ENCODE data around the gene ADIG. TPM values are rescaled to one million over a fixed set of nuclear protein-coding genes. Genes with fewer than 3 reads are reported as not detected.

ADIG gene
- total and polyA plus RNA-seq, 12 donors: not detected

- 95 to 99% (median 96%) methylated on average over 3 of the region's 3 CpGs for WGBS, 4 donors
- Histone ChIP-seq H3K36me3 (replicated peaks in 1 of 2) (peaks cover 0 to 72% of the 10 kb centered on the region in 2 donors), H3K27me3 (no peaks in the 10 kb centered on the region), H3K4me3 (no peak overlapping the region), H3K27ac (no peak overlapping the region), H3K4me1 (replicated peaks in 1 of 2) (no peaks in the 10 kb centered on the region), H3K9me3 (replicated peaks in 1 of 3) (no peaks in the 10 kb centered on the region)
- no peak for TF ChIP-seq POLR2A (IDR thresholded peaks at IDR 0.05)
- TF ChIP-seq CTCF (IDR thresholded peaks at IDR 0.05): no peak
- intact Hi-C loops (cut with DNase I): no loop called here
- no peak for DNase-seq
These were observed 32.5 kb upstream of the ADIG start for GRCh38 chr20:38548356-38549083.

GRCh38 chr20:38550274-38550673 is 30.7 kb upstream of the ADIG start:
- no peak overlapping the region for H3K4me3 ChIP-seq
- no peak for DNase-seq
- no peaks in the 10 kb centered on the region for H3K4me1 ChIP-seq (replicated peaks in 1 of 2)
- intact Hi-C loops (cut with DNase I): no loop called here
- no peak overlapping the region for H3K27ac ChIP-seq
- no peaks in the 10 kb centered on the region for H3K9me3 ChIP-seq (replicated peaks in 1 of 3)
- no peaks in the 10 kb centered on the region for H3K27me3 ChIP-seq
- peaks cover 0 to 89% of the 10 kb centered on the region in 2 donors for H3K36me3 ChIP-seq (replicated peaks in 1 of 2)
- TF ChIP-seq CTCF (IDR thresholded peaks at IDR 0.05) (no peak), POLR2A (IDR thresholded peaks at IDR 0.05) (no peak)
- WGBS, 4 donors: 100% methylated on average over 1 of the region's 1 CpG

GRCh38 chr20:38551056-38551626 is 29.9 kb upstream of the ADIG start:
- no peak for TF ChIP-seq CTCF (IDR thresholded peaks at IDR 0.05)
- no peak for TF ChIP-seq POLR2A (IDR thresholded peaks at IDR 0.05)
- intact Hi-C loops (cut with DNase I): no loop called here
- H3K27me3 ChIP-seq: no peaks in the 10 kb centered on the region
- H3K4me1 ChIP-seq (replicated peaks in 1 of 2): no peaks in the 10 kb centered on the region
- H3K9me3 ChIP-seq (replicated peaks in 1 of 3): no peaks in the 10 kb centered on the region
- no peak overlapping the region for H3K27ac ChIP-seq
- H3K36me3 ChIP-seq (replicated peaks in 1 of 2): peaks cover 0 to 82% of the 10 kb centered on the region in 2 donors
- no peak for DNase-seq
- WGBS, 4 donors: 87 to 92% (median 90%) methylated on average over 7 of the region's 7 CpGs
- no peak overlapping the region for H3K4me3 ChIP-seq

GRCh38 chr20:38554986-38555385 is 26.0 kb upstream of the ADIG start:
- no peak overlapping the region for H3K4me3 ChIP-seq
- no peaks in the 10 kb centered on the region for H3K4me1 ChIP-seq (replicated peaks in 1 of 2)
- H3K36me3 ChIP-seq (replicated peaks in 1 of 2): peaks cover 0 to 77% of the 10 kb centered on the region in 2 donors
- 92 to 100% (median 97%) methylated on average over 2 of the region's 2 CpGs for WGBS, 4 donors
- no peaks in the 10 kb centered on the region for H3K9me3 ChIP-seq (replicated peaks in 1 of 3)
- no peaks in the 10 kb centered on the region for H3K27me3 ChIP-seq
- intact Hi-C loops (cut with DNase I): no loop called here
- no peak overlapping the region for H3K27ac ChIP-seq
- DNase-seq: no peak
- TF ChIP-seq POLR2A (IDR thresholded peaks at IDR 0.05) (no peak), CTCF (IDR thresholded peaks at IDR 0.05) (no peak)
